ENCODE results near the gene DPH3.
A peak's percentile ranks its signal among the peaks of the same experiment; 100 is the strongest.
"Not testable (repeated sequence)": the region's sequence is repeated elsewhere in the genome, so short reads cannot be mapped to it uniquely, and the experiment has no call there.

DPH3 gene

GRCh38 chr3:16264708-16265454, at the start of gene DPH3, which contains the start of gene OXNAD1:
Gene DPH3 (minus strand): TSS chr3:16264943. CDS start chr3:16264876, 67 bp downstream.
Gene OXNAD1 (plus strand): TSS chr3:16265212. CDS start chr3:16270953, 5,741 bp downstream.
- DNase-seq (ENCODE audit: low spot score), result peak; percentile 100

- DNase-seq (ENCODE audit: low spot score), result no peak
These were observed 49.3 kb upstream of the DPH3 start for GRCh38 chr3:16313886-16314645.

DNA sequence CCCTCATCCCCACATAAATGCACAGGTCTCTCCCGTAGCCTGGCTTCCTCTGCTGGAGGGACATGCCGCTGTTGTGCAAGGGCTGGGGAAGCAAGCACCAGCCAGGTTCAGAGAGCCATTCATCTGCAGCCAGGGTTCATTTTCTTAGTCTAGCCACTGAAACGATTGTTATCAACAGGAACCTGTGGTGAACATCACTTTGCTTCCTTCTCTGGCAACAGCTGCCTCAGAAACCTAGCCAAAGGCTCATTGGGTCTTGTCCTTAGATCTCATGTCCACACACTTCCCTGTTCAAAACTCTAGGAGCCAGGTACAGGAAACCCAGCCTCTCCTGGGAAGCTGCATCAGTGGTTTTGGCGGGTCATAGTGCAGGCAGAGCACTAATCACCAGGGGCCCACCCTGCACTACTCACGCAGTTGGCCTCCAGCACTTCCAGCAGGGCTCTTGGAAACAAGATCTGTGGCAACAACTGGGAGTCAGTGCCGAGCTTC, 47.3 kb upstream of the DPH3 start:
- DNase-seq (ENCODE audit: low spot score), result no peak

DNA sequence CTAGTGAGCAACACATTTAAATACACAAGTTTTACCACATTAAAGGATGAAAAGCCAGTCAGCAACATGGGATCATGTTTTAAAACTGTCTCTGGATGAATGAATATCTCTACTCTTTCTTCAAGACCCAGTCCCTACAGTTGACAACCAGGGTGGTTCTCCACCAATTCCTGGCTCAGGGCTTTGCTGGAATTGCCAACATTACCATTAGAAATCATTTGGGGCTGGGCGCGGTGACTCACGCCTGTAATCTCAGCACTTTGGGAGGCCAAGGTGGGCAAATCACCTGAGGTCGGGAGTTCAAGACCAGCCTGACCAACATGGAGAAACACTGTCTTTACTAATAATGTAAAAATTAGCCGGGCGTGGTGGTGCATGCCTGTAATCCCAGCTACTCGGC, 45.7 kb upstream of the DPH3 start:
- not testable (repeated sequence) for DNase-seq (ENCODE audit: low spot score)

- no peak for DNase-seq (ENCODE audit: low spot score)
These were observed 44.8 kb upstream of the DPH3 start for GRCh38 chr3:16309558-16309957.

GRCh38 chr3:16308727-16309126, 44.0 kb upstream of the DPH3 start:
- no peak for DNase-seq (ENCODE audit: low spot score)

- DNase-seq (ENCODE audit: low spot score), result no peak
These were observed 43.2 kb upstream of the DPH3 start for GRCh38 chr3:16307832-16308531.

GRCh38 chr3:16305111-16305541, 40.4 kb upstream of the DPH3 start:
- DNase-seq (ENCODE audit: low spot score), result peak; percentile 46

GRCh38 chr3:16304061-16305010, 39.6 kb upstream of the DPH3 start:
- peak; percentile 73 for DNase-seq (ENCODE audit: low spot score)

DNA sequence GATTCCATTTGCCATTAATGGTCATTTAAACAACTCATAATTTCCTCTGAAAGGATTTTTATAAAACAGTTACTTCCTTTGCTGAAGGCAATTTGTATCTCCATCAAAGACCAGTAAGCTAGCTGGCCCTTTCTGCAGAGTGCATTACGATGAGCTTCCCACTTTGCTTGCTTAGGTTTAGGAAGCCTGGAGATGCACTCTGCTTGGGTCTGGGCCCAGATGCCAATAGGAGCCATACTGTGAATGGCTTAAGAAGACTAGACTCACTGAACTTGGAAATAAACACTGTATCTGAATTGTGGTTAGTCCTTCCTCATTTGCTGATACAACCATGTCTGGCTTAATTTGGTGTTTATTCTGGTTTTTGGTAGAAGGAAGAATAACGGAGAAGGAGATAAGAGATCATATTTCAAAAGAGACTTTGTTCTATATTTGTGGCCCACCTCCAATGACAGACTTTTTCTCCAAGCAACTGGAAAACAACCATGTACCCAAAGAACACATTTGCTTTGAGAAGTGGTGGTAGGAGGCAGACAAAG, 38.4 kb upstream of the DPH3 start:
- no peak for DNase-seq (ENCODE audit: low spot score)

- DNase-seq (ENCODE audit: low spot score), result no peak
These were observed 37.4 kb upstream of the DPH3 start for GRCh38 chr3:16302082-16302631.

DNA sequence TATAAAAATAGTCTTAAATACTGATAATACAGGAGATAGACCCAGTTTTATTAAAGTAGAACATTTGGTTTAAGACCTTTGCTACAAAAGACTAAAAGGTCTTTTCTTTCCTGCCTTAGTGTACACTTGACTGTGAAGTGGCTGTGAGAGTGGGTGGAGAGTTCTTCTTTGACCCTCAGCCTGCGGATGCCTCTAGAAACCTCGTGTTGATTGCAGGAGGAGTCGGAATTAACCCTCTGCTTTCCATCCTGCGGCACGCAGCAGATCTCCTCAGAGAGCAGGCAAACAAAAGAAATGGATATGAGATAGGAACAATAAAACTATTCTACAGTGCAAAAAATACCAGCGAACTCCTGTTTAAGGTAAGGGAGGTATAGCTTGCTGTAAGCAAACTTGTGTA, 36.8 kb upstream of the DPH3 start:
- DNase-seq (ENCODE audit: low spot score), result no peak

DNA sequence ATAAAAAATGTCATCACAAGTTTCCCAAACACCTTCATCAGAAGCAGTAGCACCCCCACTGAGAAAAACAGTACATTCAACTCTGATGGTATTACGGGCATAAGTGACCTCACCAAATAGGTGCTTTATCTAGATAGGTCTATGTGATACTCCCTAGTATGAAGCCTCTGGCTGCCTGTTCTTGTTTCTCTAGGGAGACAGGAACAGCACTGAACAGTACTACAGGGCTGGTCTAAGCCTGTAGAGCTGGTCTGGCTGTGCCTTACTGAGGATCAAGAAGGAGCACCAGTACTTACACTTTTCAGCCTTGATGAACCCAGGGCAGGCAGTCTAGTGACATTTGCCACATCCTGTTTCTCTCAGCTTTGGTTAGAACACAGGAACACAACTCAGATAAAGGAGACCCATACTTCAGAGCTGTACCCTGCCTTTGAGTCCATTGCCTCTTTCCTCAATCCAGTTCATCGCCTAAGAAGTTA, 36.2 kb upstream of the DPH3 start:
- no peak for DNase-seq (ENCODE audit: low spot score)

- DNase-seq (ENCODE audit: low spot score), result peak; percentile 18
These were observed 35.6 kb upstream of the DPH3 start for GRCh38 chr3:16300307-16300706.

DNA sequence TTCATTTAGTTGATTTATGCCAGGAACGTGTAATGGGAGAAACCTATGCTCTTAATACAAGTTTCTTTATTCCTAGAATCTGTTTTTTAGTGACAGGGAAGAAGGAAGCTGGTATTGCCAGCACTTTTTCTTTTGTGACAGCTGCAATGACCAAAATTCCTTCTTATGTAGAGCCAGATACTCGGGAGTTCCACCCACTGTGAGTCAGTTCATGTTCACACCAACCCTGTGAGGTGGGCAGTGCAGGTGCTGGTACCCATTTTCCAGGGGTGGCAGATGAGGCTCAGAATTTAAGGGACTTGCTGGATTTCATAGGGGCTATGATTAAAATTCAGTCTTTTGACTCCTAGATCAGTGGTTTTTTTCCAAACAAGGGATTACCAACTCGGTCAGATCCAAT, 35.0 kb upstream of the DPH3 start:
- no peak for DNase-seq (ENCODE audit: low spot score)

DNA sequence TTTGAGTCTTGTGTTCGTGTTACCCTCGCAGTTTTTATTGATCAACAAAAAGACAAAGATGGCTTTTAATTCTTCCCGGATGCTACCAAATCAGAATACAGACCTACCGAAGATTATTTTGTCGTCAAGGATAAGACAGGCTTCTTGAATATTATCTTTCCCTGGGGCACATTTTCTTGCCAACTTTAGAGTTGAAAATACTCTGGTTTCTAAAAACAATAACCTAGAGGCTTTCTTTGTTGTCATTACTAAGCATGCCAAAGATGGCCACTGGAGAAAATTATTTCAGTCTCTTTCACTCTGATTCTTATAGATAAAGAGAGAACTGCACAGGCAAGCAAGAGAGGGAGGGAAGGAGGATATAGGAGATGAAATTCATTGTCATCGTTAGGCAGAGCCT, 34.1 kb upstream of the DPH3 start:
- no peak for DNase-seq (ENCODE audit: low spot score)

- no peak for DNase-seq (ENCODE audit: low spot score)
These were observed 33.5 kb upstream of the DPH3 start for GRCh38 chr3:16297997-16298885.

DNA sequence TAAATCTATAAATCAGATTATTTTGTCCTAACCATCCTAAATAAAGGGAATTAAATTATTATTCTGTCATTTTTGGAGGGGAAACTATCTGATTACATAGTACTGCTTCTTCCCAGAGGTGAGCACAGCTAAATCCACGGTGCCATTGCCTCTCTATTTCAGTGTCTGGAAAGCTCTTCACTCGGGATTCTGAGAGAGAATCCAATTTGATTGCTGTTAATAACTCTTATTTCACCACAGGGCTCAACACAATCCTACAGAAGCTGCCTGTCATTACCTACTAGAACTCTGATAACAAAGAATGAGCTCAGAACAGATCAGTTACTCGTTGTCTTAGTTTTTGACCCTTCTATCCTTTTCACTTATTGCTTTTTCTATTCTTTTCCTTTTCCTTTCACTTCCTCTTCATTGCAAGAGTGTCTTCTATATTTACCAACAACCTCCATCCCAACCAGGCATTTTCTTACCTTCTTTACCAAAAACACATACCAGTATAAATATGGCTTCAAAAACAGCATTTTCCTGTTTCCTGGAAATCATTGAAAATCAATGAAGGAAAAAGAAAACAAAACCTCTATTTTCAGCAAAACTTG, 30.7 kb upstream of the DPH3 start:
- DNase-seq (ENCODE audit: low spot score), result no peak

- DNase-seq (ENCODE audit: low spot score), result no peak
These were observed 30.1 kb upstream of the DPH3 start for GRCh38 chr3:16294844-16295243.

All from hematopoietic multipotent progenitor cell treated with erythropoietin and hydrocortisone succinate and interleukin-3 and kit ligand, for 15 days (in vitro differentiated cells).